HG03571 (cell line): ENCODE results near the gene BMP7.

Experiments used
- ATAC-seq: cut with Tn5 transposase; IDR thresholded peaks from one replicate; pipeline ENCODE4 v1.9.1; 2021; ENCODE audit not compliant: unreplicated experiment

BMP7 gene

DNA sequence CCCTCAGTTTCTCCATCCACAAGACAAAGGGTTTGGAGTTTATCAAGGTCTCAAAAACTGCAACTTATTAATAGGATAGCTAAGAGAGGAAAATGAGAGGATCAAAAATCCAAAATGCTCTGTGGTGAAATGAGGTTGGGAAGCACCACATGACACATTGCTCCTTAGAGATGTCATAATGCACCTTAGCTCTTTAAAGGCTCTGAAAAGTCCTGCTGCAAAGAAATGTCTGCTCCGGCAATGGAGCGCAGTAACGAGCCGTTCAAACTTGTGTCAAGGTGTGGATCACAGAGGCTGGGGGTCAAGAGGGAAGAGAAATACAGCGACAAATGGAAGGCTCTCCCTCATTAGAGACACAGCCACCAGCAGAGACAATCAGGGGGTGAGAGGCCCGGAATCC is 53.1 kb downstream of the BMP7 start:
- no peak for ATAC-seq

DNA sequence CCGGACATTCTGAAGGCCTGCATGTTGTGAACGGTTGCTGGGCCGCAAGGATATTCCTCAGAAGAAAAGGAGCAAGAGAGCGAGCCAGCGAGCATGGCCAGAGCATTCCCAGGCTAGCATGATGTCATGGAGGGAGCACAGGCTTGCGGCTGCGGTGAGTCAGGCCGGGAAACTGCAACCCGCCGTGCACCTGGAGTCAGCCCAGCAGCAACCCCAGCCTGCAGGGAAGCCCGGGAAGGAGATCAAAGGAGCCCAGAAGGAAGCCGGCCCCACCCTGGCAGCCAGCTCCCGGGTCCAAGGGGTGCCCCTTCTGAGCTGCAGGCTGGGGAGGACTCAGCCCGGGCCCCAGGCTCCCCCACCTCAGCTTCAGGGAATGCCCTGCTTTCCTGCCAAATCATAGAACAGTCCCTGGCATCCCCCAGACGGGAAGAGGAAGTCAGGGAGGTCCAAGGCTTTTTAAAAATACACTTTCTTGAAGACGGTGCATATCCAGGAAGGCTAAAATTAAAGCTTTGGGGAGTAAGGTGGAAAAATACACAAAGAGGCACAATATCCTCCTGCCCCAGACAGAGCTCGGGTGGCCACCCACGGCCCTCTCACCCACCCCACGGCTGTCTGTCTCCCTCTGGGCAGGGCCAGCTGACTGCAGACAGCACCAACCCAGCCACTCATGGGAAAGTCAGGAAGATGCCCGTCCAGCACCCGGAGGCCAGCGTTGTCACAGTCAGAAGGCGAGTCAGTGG is 53.7 kb downstream of the BMP7 start:
- no peak for ATAC-seq

DNA sequence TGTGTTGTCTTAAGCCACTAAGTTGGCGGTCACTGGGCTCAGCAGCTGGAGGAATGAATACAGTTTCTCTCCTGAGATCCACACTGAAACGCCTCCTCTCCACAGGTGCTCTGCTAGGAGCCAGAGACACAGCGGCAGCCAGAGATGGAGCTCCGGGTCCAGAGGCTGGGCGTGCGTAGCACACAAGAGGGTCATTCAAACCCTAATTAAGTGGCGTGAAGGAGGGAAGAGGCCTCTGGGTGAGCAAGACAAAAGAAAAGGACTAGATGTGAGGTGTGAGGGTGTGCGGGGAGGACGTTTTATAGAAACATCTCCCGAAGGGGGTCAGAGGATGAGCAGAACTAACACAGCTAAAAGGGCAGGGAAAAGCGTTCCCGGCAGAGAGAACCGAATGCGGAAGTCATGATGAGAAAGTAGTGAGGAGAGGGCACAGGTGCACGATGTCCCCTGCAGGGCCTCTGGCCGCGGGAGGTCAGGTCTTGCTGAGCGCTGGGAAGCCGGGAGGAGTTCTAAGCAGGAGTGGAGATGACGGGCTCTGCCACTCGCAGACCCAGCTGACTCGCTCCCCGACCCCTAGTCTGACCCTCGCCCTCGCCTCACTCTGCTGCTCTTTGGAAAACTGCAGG is 54.4 kb downstream of the BMP7 start:
- no peak for ATAC-seq

DNA sequence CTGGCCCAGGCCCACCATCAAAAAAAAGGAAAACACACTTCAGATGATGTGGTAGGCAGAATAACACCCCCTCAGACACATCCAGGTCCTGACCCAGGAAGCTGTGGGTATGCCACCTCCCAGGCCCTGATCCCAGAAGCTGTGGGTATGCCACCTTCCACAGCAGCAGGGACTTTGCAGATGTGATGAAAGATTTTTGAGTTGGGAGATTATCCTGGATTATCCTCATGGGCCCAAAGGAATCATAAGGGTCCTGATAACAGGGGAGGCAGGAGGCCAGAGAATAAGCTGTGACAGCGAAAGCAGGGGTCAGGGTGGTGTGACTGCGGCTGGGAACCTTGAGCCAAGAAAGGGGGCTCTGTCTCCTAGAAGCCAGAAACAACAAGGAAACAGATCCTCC is 55.0 kb downstream of the BMP7 start:
- no peak for ATAC-seq

DNA sequence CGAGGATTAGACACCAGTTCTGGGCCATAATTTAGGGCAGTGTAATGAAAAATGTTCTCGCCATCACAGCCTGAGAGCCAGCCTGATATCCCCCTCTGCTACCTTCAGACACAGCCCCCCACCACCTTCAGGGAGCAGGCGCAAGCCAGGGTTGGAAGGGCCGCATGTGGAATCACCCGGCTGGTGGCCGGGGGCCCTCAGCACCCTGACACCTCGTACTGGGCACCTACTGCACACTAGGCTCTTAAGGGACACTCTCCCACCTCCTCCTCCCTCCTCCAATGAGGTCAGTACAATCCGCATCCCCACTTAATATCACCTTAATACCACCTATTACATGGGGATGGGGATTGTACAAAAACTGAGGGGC is 55.5 kb downstream of the BMP7 start:
- no peak for ATAC-seq

DNA sequence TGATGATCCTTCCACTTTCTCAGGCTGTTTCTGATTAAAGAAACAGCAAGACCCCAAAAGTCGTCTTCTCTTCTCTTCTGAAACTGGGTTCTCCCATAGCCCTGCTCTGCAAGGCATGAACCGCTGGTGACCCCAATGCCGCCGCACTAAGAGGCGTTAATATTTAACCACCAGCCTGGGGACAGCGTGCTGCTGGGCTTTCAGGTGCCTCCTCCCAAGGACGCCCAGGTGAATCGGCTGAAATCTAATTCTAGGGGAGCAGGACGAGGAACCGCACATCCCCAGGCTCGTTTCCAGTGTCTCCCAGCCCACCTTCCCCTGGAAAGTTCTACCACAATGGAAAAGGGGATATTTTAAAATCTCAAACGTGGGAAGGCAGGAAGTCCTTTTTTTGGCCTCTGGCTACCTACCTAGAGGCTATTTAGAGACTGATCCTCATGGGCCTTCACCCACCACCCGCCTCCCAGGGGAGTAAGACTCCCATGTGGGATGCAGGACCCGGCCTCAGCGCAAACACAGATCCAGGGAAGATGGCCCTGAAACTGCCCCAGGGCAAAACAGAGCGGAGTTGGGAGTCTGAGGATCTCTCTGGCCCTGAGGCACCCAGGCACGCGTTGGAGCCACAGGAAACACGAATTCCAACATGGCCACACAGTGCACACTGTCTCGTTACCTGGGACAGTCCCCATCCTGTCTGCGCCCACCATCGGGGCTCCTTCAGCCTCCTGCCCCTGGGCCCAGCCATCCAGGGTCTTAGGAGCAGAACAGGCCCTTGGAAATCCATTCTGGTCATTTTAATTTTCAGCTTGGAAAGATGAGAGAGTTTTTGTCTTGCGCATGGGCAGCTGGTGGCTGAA is 56.2 kb downstream of the BMP7 start:
- no peak for ATAC-seq

DNA sequence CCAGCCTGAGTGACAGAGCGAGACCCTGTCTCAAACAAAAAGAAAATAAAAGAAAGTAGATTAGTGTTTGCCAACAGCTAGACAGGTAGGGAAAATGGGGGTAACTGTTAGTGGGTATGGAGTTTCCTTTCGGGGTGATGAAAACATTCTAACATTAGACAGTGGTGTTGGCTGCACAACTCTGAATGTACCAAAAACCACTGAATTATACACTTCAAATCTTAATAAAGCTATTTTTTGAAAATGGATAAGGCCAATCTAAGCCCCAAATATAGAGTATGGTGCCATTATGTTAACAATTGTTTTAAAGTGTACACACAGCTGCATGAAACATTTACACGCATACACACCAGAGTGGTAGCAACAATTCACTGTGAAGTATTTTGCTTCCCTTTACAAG is 57.0 kb downstream of the BMP7 start:
- no peak for ATAC-seq

DNA sequence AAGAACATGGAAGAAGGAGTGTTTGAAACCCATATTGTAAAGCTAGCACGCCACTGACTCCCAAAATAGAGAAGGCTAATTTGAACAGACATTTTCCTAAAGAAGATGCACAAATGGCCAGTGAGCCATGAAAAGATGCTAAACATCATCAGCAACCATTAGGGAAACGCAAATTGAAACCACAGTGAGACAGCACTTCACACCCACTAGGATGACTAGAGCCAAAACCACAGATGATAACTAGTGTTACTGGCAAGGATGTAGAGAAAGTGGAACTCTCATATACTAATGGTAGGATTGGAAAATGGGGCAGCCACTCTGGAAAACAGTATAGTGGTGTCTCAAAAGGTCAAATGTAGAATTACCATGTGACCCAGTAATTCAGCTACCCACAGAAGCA is 58.2 kb downstream of the BMP7 start:
- no peak for ATAC-seq

DNA sequence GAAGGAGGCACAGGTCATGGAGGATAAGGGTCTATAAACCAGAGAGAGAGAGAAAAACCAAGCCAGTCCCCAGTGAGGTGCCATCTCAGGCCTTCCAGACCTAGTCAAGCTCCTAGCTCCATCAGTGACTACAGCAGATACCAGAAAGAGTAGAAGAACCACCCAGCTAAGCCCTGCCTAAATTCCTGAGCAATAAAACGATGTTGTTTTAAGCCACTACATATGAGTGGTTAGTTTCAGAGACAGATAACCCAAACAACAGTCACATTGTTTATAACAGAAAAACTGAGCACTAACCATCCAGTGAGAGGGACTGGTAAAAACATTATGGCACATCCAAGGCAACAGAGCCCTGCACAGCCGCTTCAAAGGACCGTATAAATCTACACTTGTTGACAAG is 59.2 kb downstream of the BMP7 start:
- no peak for ATAC-seq

DNA sequence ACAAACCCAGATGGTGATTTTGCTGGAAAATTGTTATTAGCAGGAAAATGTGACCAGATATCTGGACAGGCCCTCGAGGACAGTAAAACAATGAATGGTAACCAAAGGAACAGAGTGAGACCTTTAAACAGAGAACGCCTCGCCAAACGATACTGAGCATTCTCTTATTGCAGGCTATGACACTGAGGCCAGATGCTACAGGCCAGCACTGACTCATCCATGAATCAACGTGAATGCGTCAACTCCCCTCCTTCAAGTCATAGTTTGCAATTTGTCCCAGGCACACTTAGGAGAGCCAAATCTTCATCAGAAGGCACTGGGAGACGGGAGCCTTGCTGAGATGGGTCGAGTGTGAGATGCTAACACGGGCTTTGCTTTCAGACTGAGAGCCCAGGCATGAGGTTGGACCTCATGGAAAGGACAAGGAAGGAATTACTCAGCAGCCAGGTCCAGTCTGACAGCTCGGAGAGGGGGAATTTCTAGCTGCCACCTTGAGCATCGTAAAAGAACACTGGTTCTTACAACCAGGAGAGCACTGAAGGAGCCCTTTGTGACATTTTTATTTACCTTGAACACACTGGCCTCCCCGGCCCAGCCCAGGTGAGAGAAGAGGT is 60.7 kb downstream of the BMP7 start:
- ATAC-seq = no peak

DNA sequence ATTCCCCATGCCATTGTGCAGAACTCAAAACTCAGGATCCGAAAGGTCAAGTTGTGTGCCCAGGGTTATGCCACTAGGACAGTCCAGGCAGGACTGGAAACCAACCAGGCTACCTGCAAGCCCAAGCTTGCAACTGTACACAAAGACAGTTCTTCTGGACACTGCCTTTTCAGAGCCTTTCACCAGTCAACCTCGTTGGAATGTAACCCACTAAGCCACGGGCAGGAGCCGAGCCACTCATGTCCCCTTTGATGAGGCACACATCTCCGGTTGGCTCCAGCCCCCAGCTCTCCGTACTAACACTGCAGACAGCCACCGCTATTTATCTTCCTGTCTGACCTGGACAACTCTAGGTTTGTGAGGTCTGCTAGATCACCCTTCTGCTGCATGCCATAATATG is 62.5 kb downstream of the BMP7 start:
- no peak for ATAC-seq

DNA sequence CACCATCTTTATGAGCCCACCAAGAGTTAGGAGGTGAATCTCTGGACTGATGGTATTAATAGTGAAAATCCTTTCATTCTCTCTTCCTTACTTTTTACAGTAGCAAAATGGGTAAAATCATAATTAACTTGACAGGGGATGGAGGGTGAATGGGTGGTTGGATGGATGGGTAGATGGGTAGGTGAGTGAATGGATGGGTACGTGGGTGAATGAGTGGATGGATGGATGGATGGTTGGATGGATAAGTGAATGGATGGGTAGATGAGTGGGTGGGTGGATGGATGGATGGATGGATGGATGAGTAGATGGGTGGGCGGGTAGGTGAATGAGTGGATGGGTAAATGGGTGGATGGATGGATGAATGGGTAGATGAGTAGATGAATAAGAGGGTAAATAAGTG is 63.2 kb downstream of the BMP7 start:
- ATAC-seq = no peak

DNA sequence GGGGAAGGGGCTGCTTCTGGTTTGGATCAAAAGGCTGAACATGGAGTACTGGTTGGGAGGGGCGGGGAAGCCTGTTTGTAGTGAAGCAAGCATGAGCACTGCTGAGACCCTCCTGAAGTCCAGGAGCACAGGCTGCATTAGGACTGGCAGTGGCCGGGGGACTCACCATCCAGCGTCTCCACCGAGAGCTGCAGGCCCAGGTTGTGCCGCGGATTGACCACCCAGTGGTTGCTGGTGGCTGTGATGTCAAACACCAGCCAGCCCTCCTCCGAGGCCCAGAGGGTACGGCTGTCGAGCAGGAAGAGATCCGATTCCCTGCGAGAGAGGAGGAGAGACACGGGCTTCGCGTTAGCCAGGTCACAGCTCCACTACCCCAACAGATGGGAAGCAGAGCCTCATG is 64.1 kb downstream of the BMP7 start:
- ATAC-seq = no peak

DNA sequence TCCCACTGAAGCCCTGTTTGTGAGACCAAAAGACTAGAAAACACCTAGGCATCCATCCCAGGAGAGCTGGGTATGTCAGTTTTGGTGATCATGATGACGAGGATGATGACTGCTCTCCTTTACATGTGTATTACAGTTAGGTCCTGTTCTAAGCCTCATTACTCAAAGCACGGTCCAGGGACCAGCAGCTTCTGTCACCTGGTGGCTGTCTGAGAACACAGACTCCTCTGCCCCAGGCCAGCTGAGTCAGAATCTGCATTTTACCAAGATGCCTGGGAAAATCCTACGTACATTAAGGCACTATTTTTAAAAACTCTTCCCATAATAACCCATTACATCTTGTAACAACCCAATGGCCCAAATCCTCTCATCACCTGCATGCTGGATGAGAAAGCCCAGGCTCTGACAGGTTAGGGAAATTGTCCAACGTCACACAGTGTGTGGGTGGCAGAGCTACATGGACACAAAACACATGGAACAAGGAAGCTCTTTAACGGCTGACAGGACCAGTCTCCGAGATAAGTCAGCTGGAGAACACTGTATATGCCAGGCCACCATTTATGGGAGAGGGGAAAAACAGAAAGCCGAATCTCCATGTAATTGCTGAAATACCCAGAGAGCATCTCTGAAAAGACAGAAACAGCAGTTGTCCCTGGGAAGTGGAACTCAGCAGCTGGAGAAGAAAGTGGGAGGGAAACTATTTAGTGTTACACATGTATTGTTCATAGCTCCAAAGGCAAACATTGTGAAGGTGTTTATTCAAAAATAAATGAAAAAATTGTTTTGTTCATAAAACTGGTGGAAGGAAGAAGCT is 65.4 kb downstream of the BMP7 start:
- ATAC-seq = no peak

DNA sequence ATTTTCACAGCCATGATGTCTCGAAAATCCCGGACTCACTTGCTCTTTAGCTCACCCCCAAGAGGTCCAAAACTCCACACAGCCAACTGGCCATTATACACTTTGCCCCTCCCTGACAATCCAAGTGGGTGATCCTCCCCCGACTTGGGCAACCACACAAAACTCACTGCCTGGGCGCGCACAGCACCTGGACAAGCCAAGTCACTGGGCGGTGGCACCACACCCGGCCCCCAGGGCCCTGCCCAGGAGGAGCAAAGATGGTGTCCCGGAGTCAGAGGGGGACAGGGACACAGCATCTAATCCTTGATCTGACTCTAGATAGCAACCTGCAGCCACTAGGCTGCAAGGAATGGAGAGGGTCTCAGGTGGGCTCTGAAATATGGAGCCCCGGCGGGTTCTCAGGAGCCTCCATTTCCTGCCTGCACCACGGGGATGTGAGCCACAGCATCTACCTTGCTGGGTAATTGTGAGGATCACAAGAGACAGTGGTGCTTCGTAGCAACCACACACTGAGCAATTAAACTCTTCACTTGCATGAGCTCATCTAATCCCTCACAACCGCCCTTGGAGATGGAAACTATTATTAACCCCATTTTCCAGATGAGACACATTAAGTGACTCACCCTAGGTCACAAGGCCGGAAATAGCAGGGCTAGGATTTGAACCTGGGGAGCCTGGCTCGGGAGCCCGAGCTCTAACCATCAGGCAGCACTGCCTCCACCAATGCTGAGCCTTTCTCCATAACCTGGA is 66.6 kb downstream of the BMP7 start:
- no peak for ATAC-seq

DNA sequence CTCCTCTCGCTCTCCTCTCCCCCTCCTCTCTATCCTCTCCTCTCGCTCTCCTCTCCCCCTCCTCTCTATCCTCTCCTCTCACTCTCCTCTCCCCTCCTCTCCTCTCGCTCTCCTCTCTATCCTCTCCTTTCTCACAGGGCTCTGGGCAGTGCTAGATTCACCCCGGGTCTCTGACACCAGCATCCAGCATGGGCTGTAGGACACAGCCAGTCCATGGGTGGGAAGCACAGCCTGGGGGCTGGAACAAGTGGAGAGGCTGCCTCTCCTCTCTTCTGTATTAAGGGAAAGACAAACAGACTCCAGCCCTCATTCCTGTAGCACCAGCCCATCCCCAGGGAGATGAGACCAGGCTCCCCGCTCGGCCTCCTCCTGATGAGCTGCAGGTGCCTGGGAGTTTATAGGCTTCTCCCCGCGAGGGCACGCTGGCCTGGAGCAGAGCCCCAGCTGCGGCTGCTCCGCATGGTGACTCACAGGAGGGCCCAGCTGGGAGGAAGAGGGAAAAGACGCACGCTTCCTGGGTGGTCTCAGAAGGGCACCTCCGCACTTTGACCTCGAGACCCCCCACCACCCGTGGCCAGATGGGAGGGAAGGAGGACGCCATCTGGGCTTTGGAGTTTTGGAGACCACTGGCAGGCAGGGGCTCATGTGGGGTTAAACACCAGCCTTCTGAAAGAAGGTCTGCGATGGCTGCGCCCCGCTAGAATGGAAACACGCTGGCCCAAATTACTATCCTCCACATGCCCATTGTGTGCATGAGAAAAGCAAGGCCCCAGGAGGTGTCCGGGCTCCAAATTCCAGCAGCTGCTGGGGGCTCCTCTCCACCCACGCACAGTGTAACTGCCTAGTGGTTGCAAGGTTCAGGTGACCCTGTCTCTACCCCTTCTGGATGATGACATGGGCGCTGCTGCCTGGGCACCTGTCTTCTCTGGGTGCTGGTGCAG is 68.0 kb downstream of the BMP7 start:
- no peak for ATAC-seq

DNA sequence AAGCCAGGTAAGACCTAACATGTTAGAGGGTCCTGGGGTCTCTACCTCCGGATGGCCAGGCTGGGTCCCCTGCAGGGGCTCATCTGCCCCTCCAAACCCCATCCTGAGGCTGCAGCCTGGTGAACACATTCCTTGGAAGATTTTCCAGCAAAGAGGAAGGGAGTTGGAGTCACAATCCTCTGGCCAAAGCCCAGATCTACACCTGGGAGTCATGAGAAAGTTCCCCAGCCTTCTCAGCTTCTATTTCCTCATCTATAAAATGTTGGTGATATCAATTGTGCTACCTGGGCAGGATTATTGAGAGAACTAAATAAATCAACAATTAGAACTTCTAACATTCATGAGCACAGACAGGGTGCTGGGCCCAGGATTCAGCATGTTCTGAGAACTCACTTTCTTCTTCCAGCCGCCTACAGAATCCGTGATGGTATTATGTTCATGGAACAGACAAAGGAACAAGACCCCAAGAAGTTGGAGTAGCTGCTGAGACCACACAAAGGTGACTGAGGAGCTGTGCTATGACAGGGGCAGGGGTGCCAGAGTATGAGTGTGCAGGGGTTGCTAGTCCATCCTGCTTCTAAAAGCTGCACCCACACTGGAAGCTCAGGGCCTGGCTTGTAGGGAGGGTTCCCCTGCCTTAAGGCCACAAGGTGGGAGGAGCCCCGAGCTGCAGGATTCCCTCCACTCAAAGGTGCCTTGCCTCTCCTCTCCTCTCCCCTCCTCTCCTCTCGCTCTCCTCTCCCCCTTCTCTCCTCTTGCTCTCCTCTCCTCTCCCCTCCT is 68.9 kb downstream of the BMP7 start:
- ATAC-seq = no peak

DNA sequence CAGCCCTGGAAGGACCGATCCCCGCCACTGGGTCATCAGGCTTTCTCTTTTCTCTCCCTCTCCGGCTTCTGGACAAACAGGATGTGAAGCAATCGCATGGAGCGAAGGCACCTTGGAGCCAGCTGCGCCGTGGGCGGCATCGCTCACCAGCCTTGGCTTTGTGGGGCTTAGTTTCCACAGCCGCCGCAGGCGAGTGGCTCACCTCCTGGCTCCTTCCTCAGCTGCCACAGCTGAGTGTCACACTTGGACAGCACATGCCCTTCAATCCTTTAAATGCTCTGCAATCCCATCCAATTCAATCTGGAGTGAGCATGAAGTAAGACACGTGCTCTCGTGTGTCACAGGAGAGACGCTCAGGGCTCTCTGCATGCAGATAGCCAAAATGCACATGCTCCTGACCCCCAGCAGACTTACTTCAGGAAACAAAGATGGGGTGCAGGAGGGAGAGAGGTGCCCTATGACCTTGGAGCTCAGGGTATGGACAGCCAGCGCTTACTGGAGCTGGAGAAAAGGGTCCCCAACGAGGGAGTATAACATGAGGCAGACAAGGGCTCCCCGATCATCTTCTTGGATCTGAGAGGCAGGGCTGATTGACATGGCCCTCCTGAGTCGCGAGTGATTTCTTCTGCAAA is 70.9 kb downstream of the BMP7 start:
- ATAC-seq = no peak
